Esophagus muscularis mucosa (tissue), 4 donors: ENCODE data around the gene CCDC34.

Experiments used
- EP300 ChIP-seq: sonication (generic); formaldehyde crosslinking; IDR thresholded peaks from one replicate; pipeline ENCODE4 v1.6.1; 2017; ENCODE audit warnings: antibody characterized with exemption
- POLR2A ChIP-seq: fragments of 450-650 bp; IDR thresholded peaks from one replicate; pipeline ENCODE4 v1.6.1; 2017; ENCODE audit warnings: antibody characterized with exemption, moderate library complexity, mild to moderate bottlenecking, low read depth
- POLR2AphosphoS5 ChIP-seq, 2 donors: sonication (generic); formaldehyde crosslinking; IDR thresholded peaks; one replicate each; pipeline ENCODE4 v1.6.1; 2017; ENCODE audit warnings: antibody characterized with exemption in 2 of 2
- TF ChIP-seq, protein P1 (sequence below), 3 experiments: fragments of 200-600 bp in 2 of 3; fragments of 450-650 bp in 1 of 3; sonication (generic) in 2 of 3; IDR thresholded peaks; one replicate each; pipeline ENCODE4 v1.5.1; 2017 to 2019; ENCODE audit warnings: antibody characterized with exemption in 3 of 3, mild to moderate bottlenecking in 2 of 3, moderate library complexity in 1 of 3

- TF ChIP-seq, protein P1, sequence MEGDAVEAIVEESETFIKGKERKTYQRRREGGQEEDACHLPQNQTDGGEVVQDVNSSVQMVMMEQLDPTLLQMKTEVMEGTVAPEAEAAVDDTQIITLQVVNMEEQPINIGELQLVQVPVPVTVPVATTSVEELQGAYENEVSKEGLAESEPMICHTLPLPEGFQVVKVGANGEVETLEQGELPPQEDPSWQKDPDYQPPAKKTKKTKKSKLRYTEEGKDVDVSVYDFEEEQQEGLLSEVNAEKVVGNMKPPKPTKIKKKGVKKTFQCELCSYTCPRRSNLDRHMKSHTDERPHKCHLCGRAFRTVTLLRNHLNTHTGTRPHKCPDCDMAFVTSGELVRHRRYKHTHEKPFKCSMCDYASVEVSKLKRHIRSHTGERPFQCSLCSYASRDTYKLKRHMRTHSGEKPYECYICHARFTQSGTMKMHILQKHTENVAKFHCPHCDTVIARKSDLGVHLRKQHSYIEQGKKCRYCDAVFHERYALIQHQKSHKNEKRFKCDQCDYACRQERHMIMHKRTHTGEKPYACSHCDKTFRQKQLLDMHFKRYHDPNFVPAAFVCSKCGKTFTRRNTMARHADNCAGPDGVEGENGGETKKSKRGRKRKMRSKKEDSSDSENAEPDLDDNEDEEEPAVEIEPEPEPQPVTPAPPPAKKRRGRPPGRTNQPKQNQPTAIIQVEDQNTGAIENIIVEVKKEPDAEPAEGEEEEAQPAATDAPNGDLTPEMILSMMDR (IDR thresholded peaks at IDR 0.05): no peak
- TF ChIP-seq EP300 (no peak), POLR2A (no peak), POLR2AphosphoS5 (IDR thresholded peaks at IDR 0.05) (no peak)
Observed at GRCh38 chr11:27386181-27386845, 23.3 kb upstream of the CCDC34 start.
